Stimulated activated CD8-positive, alpha-beta memory T cell treated with anti-CD3 and anti-CD28 coated beads, Interleukin-12 subunit alpha, Interleukin-12 subunit beta, amount 100 ng/mL, for 4 hours (primary cell): ENCODE results near the gene TMEM125.

Experiments
- DNase-seq: peaks from one replicate; pipeline ENCODE4 v3.0.0-alpha.2; 2020; ENCODE audit warnings: low read depth

Gene TMEM125

GRCh38 chr1:43247256-43247921 lies 22.4 kb upstream of the TMEM125 start:
- no peak for DNase-seq

GRCh38 chr1:43250351-43250761 lies 19.4 kb upstream of the TMEM125 start:
- DNase-seq, result no peak

- DNase-seq, result no peak
Measured at GRCh38 chr1:43251024-43251423, 18.8 kb upstream of the TMEM125 start.

GRCh38 chr1:43252225-43252624 lies 17.6 kb upstream of the TMEM125 start:
- DNase-seq, result no peak

- DNase-seq, result no peak
Measured at GRCh38 chr1:43253173-43253572, 16.6 kb upstream of the TMEM125 start.

- DNase-seq, result no peak
Measured at GRCh38 chr1:43253876-43254275, 15.9 kb upstream of the TMEM125 start.

- no peak for DNase-seq
Measured at GRCh38 chr1:43255438-43256210, 14.2 kb upstream of the TMEM125 start.

- DNase-seq, result no peak
Measured at GRCh38 chr1:43256675-43257570, 12.9 kb upstream of the TMEM125 start.

GRCh38 chr1:43258370-43258769 lies 11.4 kb upstream of the TMEM125 start:
- no peak for DNase-seq

GRCh38 chr1:43265431-43265830 lies 4.4 kb upstream of the TMEM125 start:
- DNase-seq, result no peak

GRCh38 chr1:43266881-43267280 lies 2.9 kb upstream of the TMEM125 start:
- no peak for DNase-seq

- no peak for DNase-seq
Measured at GRCh38 chr1:43267291-43267805, 2.4 kb upstream of the TMEM125 start.

- DNase-seq, result no peak
Measured at GRCh38 chr1:43267818-43268425, 1.9 kb upstream of the TMEM125 start.

- DNase-seq, result no peak
Measured at GRCh38 chr1:43270421-43271095, 775 bp downstream of the TMEM125 start.

- no peak for DNase-seq
Measured at GRCh38 chr1:43271186-43272118, 1.7 kb downstream of the TMEM125 start.

GRCh38 chr1:43272161-43272560 lies 2.4 kb downstream of the TMEM125 start:
- DNase-seq, result no peak

- DNase-seq, result no peak
Measured at GRCh38 chr1:43272576-43273571, 3.1 kb downstream of the TMEM125 start.

- DNase-seq, result no peak
Measured at GRCh38 chr1:43273708-43274107, 3.9 kb downstream of the TMEM125 start.
